Measurements from ENCODE around the gene GDE1.

Gene GDE1

DNA sequence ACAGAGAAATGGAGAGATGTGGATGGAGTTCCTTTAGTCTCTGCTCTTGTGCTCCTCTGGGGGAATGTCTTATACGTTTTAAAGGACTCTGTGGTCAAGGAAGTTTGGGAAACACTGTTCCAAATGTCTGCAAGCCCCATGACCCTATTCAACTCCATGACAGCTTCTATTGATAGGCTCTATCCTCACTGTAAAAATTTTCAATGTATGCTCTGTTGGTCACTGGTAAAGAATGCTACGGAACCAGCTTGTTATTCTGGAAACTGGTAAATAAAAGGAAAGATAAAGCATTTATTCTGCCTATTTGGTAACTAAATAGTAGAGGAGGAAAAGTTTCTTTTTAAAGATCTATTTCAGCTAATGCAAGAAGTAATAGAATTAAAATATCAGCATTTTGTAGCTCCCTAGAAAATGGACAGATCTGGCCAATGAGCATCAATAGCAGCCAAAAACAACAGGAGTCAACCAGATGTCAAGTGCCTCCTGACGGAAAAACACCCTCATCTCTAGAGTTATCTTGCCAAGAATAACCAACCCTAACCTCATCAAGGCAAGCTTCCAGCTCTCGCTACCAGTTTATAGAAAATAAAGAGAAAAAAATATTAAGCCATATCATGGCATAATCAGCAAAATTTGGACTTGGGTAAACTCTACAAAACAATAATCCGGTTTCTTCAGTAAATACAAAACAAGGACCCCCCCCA is 16.1 kb downstream of the GDE1 start:
- H3K4me3 ChIP-seq (ENCODE audit: low read depth, low read length) = no peak overlapping the region
- TF ChIP-seq, protein P1, sequence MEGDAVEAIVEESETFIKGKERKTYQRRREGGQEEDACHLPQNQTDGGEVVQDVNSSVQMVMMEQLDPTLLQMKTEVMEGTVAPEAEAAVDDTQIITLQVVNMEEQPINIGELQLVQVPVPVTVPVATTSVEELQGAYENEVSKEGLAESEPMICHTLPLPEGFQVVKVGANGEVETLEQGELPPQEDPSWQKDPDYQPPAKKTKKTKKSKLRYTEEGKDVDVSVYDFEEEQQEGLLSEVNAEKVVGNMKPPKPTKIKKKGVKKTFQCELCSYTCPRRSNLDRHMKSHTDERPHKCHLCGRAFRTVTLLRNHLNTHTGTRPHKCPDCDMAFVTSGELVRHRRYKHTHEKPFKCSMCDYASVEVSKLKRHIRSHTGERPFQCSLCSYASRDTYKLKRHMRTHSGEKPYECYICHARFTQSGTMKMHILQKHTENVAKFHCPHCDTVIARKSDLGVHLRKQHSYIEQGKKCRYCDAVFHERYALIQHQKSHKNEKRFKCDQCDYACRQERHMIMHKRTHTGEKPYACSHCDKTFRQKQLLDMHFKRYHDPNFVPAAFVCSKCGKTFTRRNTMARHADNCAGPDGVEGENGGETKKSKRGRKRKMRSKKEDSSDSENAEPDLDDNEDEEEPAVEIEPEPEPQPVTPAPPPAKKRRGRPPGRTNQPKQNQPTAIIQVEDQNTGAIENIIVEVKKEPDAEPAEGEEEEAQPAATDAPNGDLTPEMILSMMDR (IDR thresholded peaks at IDR 0.05; ENCODE audit: borderline replicate concordance, insufficient read depth, low read depth, low read length) = no peak

DNA sequence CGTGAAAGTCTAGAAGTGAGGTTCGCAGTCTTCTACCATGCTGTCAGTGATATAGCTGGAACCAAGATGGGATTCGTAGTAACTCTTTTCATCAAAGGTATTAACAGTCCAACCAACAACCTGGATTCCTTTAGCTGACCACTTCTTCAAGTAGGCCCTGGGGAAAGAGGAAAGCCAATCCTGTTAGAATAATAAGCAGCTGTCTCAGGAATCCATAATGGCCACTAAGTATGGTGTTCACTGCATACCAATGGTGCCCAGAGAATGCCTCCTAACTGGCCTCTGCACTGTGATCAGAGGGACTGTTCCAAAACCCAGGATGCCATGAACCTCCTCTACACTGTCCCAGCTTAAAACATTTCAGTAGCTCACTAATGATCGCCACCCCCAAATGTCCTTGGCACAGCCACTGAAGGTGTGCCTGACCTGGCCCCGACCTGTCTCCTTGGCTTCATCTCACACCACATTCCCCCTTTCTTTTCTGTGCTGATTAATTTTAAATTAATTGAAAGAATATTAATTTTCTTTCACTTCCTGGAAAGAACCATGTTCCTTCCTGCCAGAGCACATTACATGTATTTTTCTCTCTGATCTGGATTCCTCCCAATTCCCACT is 18.3 kb downstream of the GDE1 start:
- TF ChIP-seq, protein P1 (IDR thresholded peaks at IDR 0.05; ENCODE audit: borderline replicate concordance, insufficient read depth, low read depth, low read length) = no peak
- H3K4me3 ChIP-seq (ENCODE audit: low read depth, low read length) = no peak overlapping the region

DNA sequence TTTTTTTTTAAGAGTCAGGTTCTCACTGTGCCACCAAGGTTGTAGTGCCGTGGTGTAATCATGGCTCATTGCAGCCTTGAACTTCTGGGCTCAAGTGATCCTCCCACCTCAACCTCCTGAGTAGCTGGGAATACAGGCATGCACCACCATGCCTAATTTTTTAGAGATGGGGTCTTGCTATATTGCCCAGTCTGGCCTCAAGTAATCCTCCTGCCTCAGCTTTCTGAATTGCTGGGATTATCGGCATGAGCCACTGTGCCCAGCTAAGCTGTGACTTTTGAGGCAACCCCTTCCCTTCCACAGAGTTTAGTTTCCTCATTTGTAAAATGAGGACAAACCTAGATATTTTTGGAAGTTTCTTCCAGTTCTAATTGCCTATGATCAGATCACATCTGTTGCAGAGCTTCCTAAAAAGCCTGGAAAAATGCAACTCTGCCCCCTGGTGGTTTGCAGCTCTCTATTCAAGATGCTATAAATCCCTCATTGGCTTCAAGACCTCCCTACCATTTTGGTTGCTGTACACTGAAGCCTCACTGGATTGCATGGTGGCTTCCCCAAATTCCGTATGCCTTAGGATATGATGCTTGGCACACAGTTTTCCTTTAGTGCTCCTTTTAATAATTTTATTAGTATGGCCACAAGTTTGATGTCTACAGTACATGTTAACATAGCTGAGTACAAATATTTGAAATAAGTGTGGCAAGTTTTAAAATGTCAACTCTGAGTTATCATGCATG is 19.3 kb downstream of the GDE1 start:
- H3K4me3 ChIP-seq (ENCODE audit: low read depth, low read length) = no peak overlapping the region
- TF ChIP-seq, protein P1 (IDR thresholded peaks at IDR 0.05; ENCODE audit: borderline replicate concordance, insufficient read depth, low read depth, low read length) = peak; percentile 68

- TF ChIP-seq, protein P1 (IDR thresholded peaks at IDR 0.05; ENCODE audit: borderline replicate concordance, insufficient read depth, low read depth, low read length) = no peak
- no peak overlapping the region for H3K4me3 ChIP-seq (ENCODE audit: low read depth, low read length)
Observed at GRCh38 chr16:19499481-19499880, 22.4 kb downstream of the GDE1 start.

DNA sequence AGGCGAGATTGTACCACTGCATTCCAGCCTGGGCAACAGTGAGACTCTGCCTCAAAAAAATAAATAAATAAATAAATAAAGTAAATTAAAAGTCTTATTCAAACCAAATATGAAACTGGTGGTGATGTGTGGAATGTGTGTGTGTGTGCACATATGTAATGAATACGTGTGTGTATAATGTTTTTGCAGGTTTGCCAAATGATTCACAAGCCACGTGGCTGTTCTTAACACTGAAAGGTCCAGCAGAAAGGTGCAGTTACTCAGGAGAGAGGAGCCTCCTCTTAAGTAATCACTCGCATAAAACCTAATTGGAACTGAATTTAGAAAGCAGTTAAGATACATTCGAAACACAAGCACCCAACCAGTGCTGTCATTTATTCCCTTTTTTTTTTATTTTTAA is 22.9 kb downstream of the GDE1 start:
- H3K4me3 ChIP-seq (ENCODE audit: low read depth, low read length) = no peak overlapping the region
- TF ChIP-seq, protein P1 (IDR thresholded peaks at IDR 0.05; ENCODE audit: borderline replicate concordance, insufficient read depth, low read depth, low read length) = no peak

GRCh38 chr16:19497176-19497575 is 24.7 kb downstream of the GDE1 start:
- TF ChIP-seq, protein P1 (IDR thresholded peaks at IDR 0.05; ENCODE audit: borderline replicate concordance, insufficient read depth, low read depth, low read length) = no peak

More at GRCh38 chr16:19497176-19497575, 24.7 kb downstream of the GDE1 start:
- H3K4me3 ChIP-seq (ENCODE audit: low read depth, low read length) = no peak overlapping the region
